GM23338 (cell line): ENCODE measurements around the gene DENND11. TPM values are rescaled to one million over a fixed set of nuclear protein-coding genes. Genes with fewer than 3 reads are reported as not detected.
A peak's percentile ranks its signal among the peaks of the same experiment; 100 is the strongest.

Experiments used
- ATAC-seq: fragments of 200-7000 bp; cut with Tn5 transposase; 3 replicates; pipeline ENCODE4 v1.9.1; 2020
- DNase-seq: peaks from one replicate; pipeline ENCODE4 v3.0.0-alpha.2; 2015; ENCODE audit warnings: low spot score
- H2AFZ ChIP-seq: fragments of 200-600 bp; sonication (generic); 2 replicates; pipeline ENCODE4 v1.8.0; 2016; ENCODE audit warnings: antibody characterized with exemption, mild to moderate bottlenecking, moderate library complexity
- H3F3A ChIP-seq: fragments of 200-600 bp; sonication (generic); replicated peaks from 2 replicates; pipeline ENCODE4 v1.8.0; 2017; ENCODE audit warnings: antibody characterized with exemption, mixed run types, low read depth
- H3K27ac ChIP-seq: fragments of 200-600 bp; sonication (generic); 2 replicates; pipeline ENCODE4 v1.6.1; 2016; ENCODE audit warnings: low read depth
- H3K27me3 ChIP-seq: fragments of 200-600 bp; sonication (generic); 2 replicates; pipeline ENCODE4 v1.8.0; 2016; ENCODE audit warnings: mild to moderate bottlenecking, mixed run types, moderate library complexity; ENCODE audit not compliant: insufficient read depth
- H3K36me3 ChIP-seq: fragments of 200-600 bp; sonication (generic); 2 replicates; pipeline ENCODE4 v1.8.0; 2016; ENCODE audit warnings: mild to moderate bottlenecking; ENCODE audit not compliant: insufficient read depth
- H3K4me1 ChIP-seq: fragments of 200-600 bp; sonication (generic); 2 replicates; pipeline ENCODE4 v1.8.0; 2016; ENCODE audit warnings: mild to moderate bottlenecking, moderate library complexity; ENCODE audit not compliant: insufficient read depth
- H3K4me2 ChIP-seq: fragments of 200-600 bp; sonication (generic); 2 replicates; pipeline ENCODE4 v1.7.1; 2017; ENCODE audit warnings: mixed run types
- H3K4me3 ChIP-seq: fragments of 200-600 bp; sonication (generic); 2 replicates; pipeline ENCODE4 v1.6.1; 2016; ENCODE audit warnings: mixed run types
- H3K79me2 ChIP-seq: fragments of 200-600 bp; sonication (generic); replicated peaks from 2 replicates; pipeline ENCODE4 v1.8.0; 2017; ENCODE audit warnings: mild to moderate bottlenecking; ENCODE audit not compliant: insufficient read depth
- H3K9me2 ChIP-seq: fragments of 200-600 bp; sonication (generic); 2 replicates; pipeline ENCODE4 v1.8.0; 2017; ENCODE audit not compliant: insufficient read depth
- H4K20me1 ChIP-seq: fragments of 200-600 bp; sonication (generic); replicated peaks from 2 replicates; pipeline ENCODE4 v1.8.0; 2017; ENCODE audit warnings: mild to moderate bottlenecking; ENCODE audit not compliant: insufficient read depth
- H3K27ac Mint-ChIP-seq: 2 replicates; pipeline ENCODE4 v1.8.0; 2020; ENCODE audit warnings: inconsistent platforms, mild to moderate bottlenecking, moderate library complexity, mixed read lengths
- H3K27me3 Mint-ChIP-seq: 3 replicates; pipeline ENCODE4 v1.8.0; 2022; ENCODE audit warnings: low read depth, mild to moderate bottlenecking, moderate library complexity, mixed read lengths, inconsistent platforms; ENCODE audit not compliant: insufficient read depth, poor library complexity
- H3K36me3 Mint-ChIP-seq: 3 replicates; pipeline ENCODE4 v1.8.0; 2021; ENCODE audit warnings: low read depth, mild to moderate bottlenecking, inconsistent platforms, moderate library complexity, mixed read lengths
- H3K4me1 Mint-ChIP-seq: 3 replicates; pipeline ENCODE4 v1.8.0; 2020; ENCODE audit warnings: mild to moderate bottlenecking, inconsistent platforms, mixed read lengths
- H3K4me3 Mint-ChIP-seq: 3 replicates; pipeline ENCODE4 v1.8.0; 2021; ENCODE audit warnings: moderate library complexity, mild to moderate bottlenecking, inconsistent platforms, mixed read lengths
- H3K9me3 Mint-ChIP-seq: 3 replicates; pipeline ENCODE4 v1.8.0; 2020; ENCODE audit warnings: moderate library complexity, mild to moderate bottlenecking, inconsistent platforms, mixed read lengths
- CREB1 ChIP-seq: fragments of 250-450 bp; sonication (Bioruptor Pico); IDR thresholded peaks from 2 replicates; pipeline ENCODE4 v1.5.0; 2020; ENCODE audit warnings: low read depth, mild to moderate bottlenecking, moderate library complexity
- CTCF ChIP-seq, 2 experiments: fragments of 200-600 bp in 1 of 2; sonication (generic) in 1 of 2; conservative IDR thresholded peaks; 2 replicates each; pipeline versions ENCODE4 v1.5.1 to v1.6.1; 2016 to 2017; ENCODE audit warnings: antibody characterized with exemption in 2 of 2, low read depth in 2 of 2, mild to moderate bottlenecking in 2 of 2, moderate library complexity in 1 of 2
- JUNB ChIP-seq: IDR thresholded peaks from one replicate; pipeline ENCODE4 v1.6.1; 2016; ENCODE audit warnings: antibody characterized with exemption; ENCODE audit not compliant: unreplicated experiment
- ZNF331 ChIP-seq: fragments of 250-450 bp; sonication (Bioruptor Pico); IDR thresholded peaks from 2 replicates; pipeline ENCODE4 v1.5.0; 2020; ENCODE audit warnings: low read depth, mild to moderate bottlenecking, moderate library complexity
- ZNF462 ChIP-seq: fragments of 250-450 bp; sonication (Bioruptor Pico); IDR thresholded peaks from 2 replicates; pipeline ENCODE4 v1.5.0; 2020; ENCODE audit warnings: mild to moderate bottlenecking, moderate library complexity
- polyA plus RNA-seq: library from polyadenylated mRNA; unstranded; fragments of >200 nt; fragmentation: Nextera tagmentation; extraction: Ambion mirVana; gene quantifications from 2 replicates; pipeline ENCODE4 v1.2.1, GENCODE V29; 2016
- total RNA-seq: library from RNA; depleted of rRNA; stranded (reverse); fragments of >200 nt; shearing (Covaris generic); gene quantifications from 2 replicates; pipeline ENCODE4 v1.2.3, GENCODE V29; 2014

Gene DENND11
- total and polyA plus RNA-seq, 2 experiments from 2014 or later = 5.1 to 29.5 TPM

- H3K27me3 ChIP-seq = no peaks in the 10 kb centered on the region
- peaks cover 28% of the 10 kb centered on the region for H3K4me1 Mint-ChIP-seq
- no peak overlapping the region for H3K27ac Mint-ChIP-seq
- H3K9me2 ChIP-seq = no peaks in the 10 kb centered on the region
- no peak overlapping the region for H3K27ac ChIP-seq
- peak; percentile 85 for ATAC-seq
- no peak overlapping the region for H3K4me3 ChIP-seq
- H3K27me3 Mint-ChIP-seq = peaks cover 3% of the 10 kb centered on the region
- TF ChIP-seq JUNB (no peak), CTCF (conservative IDR thresholded peaks at IDR 0.05; ENCODE audit: low read depth in 2 of 2) (peak; percentile 94 to 95), ZNF331 (CRISPR knock-in tag) (no peak)
- no peak overlapping the region for H2AFZ ChIP-seq
- no peaks in the 10 kb centered on the region for H3F3A ChIP-seq
- H3K4me2 ChIP-seq = no peak overlapping the region
- DNase-seq = peak; percentile 94
- no peak overlapping the region for H3K4me3 Mint-ChIP-seq
- 0 out of 2 replicates have a peak, but pooled peaks cover 5% of the 10 kb centered on the region for H3K36me3 ChIP-seq
- no peaks in the 10 kb centered on the region; the same call in 1 of the 2 replicates for H3K4me1 ChIP-seq
- H3K79me2 ChIP-seq = no peaks in the 10 kb centered on the region
- no peaks in the 10 kb centered on the region for H4K20me1 ChIP-seq
- no peaks in the 10 kb centered on the region for H3K9me3 Mint-ChIP-seq
- peaks cover 16% of the 10 kb centered on the region; the same call in 2 of the 3 replicates for H3K36me3 Mint-ChIP-seq
Observed at GRCh38 chr7:141654551-141654950, 47.4 kb downstream of the DENND11 start.

- Mint-ChIP-seq H3K4me3 (no peak overlapping the region), H3K36me3 (peaks cover 18% of the 10 kb centered on the region)
Observed at GRCh38 chr7:141652691-141653090, 49.3 kb downstream of the DENND11 start.

More at GRCh38 chr7:141652691-141653090, 49.3 kb downstream of the DENND11 start:
- no peak overlapping the region for H3K27ac ChIP-seq
- Mint-ChIP-seq H3K9me3 (no peaks in the 10 kb centered on the region), H3K4me1 (peaks cover 34% of the 10 kb centered on the region), H3K27me3 (peaks cover 3% of the 10 kb centered on the region), H3K27ac (no peak overlapping the region)
- ATAC-seq = peak; percentile 57
- no peaks in the 10 kb centered on the region for H4K20me1 ChIP-seq
- H3K27me3 ChIP-seq = no peaks in the 10 kb centered on the region
- no peaks in the 10 kb centered on the region for H3F3A ChIP-seq
- H3K36me3 ChIP-seq = 0 out of 2 replicates have a peak, but pooled peaks cover 5% of the 10 kb centered on the region
- peaks cover 7% of the 10 kb centered on the region for H3K4me1 ChIP-seq
- DNase-seq = peak; percentile 27
- H2AFZ ChIP-seq = no peak overlapping the region
- no peak overlapping the region for H3K4me2 ChIP-seq
- no peaks in the 10 kb centered on the region for H3K79me2 ChIP-seq
- H3K4me3 ChIP-seq = no peak overlapping the region
- TF ChIP-seq CTCF (conservative IDR thresholded peaks at IDR 0.05; ENCODE audit: low read depth in 2 of 2) (peak in 1 of 2 experiments; percentile 37; a peak in 2 of 4 replicates), ZNF462 (CRISPR knock-in tag) (peak; percentile 62; the same call in 1 of the 2 replicates), CREB1 (no peak)
- H3K9me2 ChIP-seq = no peaks in the 10 kb centered on the region
